Hepatic stellate cell (primary cell): ENCODE data around the gene AUH.
"Not testable (repeated sequence)": the region's sequence is repeated elsewhere in the genome, so short reads cannot be mapped to it uniquely, and the experiment has no call there.

Experiments used
- DNase-seq: peaks from one replicate; pipeline ENCODE4 v3.0.0; 2011; ENCODE audit warnings: low spot score

AUH gene

GRCh38 chr9:91361291-91362050 is at the start of gene AUH:
Gene AUH, minus strand, starts transcription at chr9:91361918. Its CDS starts 29 bp downstream, at chr9:91361889.
- DNase-seq = peak; percentile 93

GRCh38 chr9:91411096-91411771 is 49.5 kb upstream of the AUH start:
- DNase-seq = no peak

GRCh38 chr9:91410161-91410560 is 48.4 kb upstream of the AUH start:
- no peak for DNase-seq

- no peak for DNase-seq
Measured at GRCh38 chr9:91408475-91408874, 46.8 kb upstream of the AUH start.

GRCh38 chr9:91407580-91408318 is 46.0 kb upstream of the AUH start:
- no peak for DNase-seq

GRCh38 chr9:91405343-91406077 is 43.8 kb upstream of the AUH start:
- DNase-seq = no peak

GRCh38 chr9:91403665-91404543 is 42.2 kb upstream of the AUH start:
- no peak for DNase-seq

GRCh38 chr9:91398926-91399325 is 37.2 kb upstream of the AUH start:
- DNase-seq = no peak

GRCh38 chr9:91395553-91396471 is 34.1 kb upstream of the AUH start:
- peak; percentile 63 for DNase-seq

- no peak for DNase-seq
Measured at GRCh38 chr9:91395106-91395552, 33.4 kb upstream of the AUH start.

GRCh38 chr9:91393826-91394225 is 32.1 kb upstream of the AUH start:
- no peak for DNase-seq

GRCh38 chr9:91392435-91392834 is 30.7 kb upstream of the AUH start:
- DNase-seq = no peak

GRCh38 chr9:91391818-91392217 is 30.1 kb upstream of the AUH start:
- DNase-seq = no peak

GRCh38 chr9:91391412-91391811 is 29.7 kb upstream of the AUH start:
- DNase-seq = no peak

GRCh38 chr9:91389686-91390085 is 28.0 kb upstream of the AUH start:
- not testable (repeated sequence) for DNase-seq

GRCh38 chr9:91386765-91387164 is 25.0 kb upstream of the AUH start:
- no peak for DNase-seq

- no peak for DNase-seq
Measured at GRCh38 chr9:91384954-91385353, 23.2 kb upstream of the AUH start.

GRCh38 chr9:91383577-91383976 is 21.9 kb upstream of the AUH start:
- DNase-seq = no peak

- DNase-seq = no peak
Measured at GRCh38 chr9:91382298-91382697, 20.6 kb upstream of the AUH start.

GRCh38 chr9:91379426-91379825 is 17.7 kb upstream of the AUH start:
- DNase-seq = no peak
